HCT116 (cell line): ENCODE results near the gene CA12. TPM values are rescaled to one million over a fixed set of nuclear protein-coding genes. Genes with fewer than 3 reads are reported as not detected.

ENCODE experiments used
- ATAC-seq: fragments of 200-7000 bp; cut with Tn5 transposase; 2 replicates; pipeline ENCODE4 v1.9.1; 2020; ENCODE audit warnings: mild to moderate bottlenecking, moderate library complexity
- BruUV-seq: library from RNA; stranded (reverse); fragments of 400-500 nt; replicated peaks from 2 replicates; lab custom pipeline; 2021; lab: Mats Ljungman, UMichigan
- CTCF ChIA-PET: fragments of 300-600 bp; sonication (Branson Sonifier 250); formaldehyde crosslinking; loops from one replicate; lab custom pipeline; 2021; ENCODE audit warnings: antibody characterized with exemption; lab: Charles Lee
- POLR2A ChIA-PET: fragments of 300-600, 350-600 bp; sonication (Branson Sonifier 250); formaldehyde crosslinking; loops from one replicate; lab custom pipeline; 2021; ENCODE audit warnings: antibody characterized with exemption; lab: Charles Lee
- RAD21 ChIA-PET, 2 experiments: fragments of 300-600 bp; sonication (Branson Sonifier 250); formaldehyde crosslinking; loops; one replicate each; lab custom pipeline; 2023; ENCODE audit warnings: low total read pairs in 2 of 2; ENCODE audit not compliant: uncharacterized antibody in 2 of 2, unreplicated experiment in 2 of 2, low non-redundant PET in 1 of 2; lab: Charles Lee
- DNase-seq: peaks from one replicate; pipeline ENCODE4 v3.0.0-alpha.2; 2010; ENCODE audit warnings: low read depth, low spot score
- H2AFZ ChIP-seq: fragments of 200-600 bp; shearing (Covaris generic), sonication (generic); 2 replicates; pipeline ENCODE4 v1.6.1; 2017; ENCODE audit warnings: low read depth, mixed run types, mixed read lengths, antibody characterized with exemption, low read length; ENCODE audit not compliant: poor library complexity, severe bottlenecking
- H3K27ac ChIP-seq: 2 replicates; pipeline ENCODE4 v1.5.1; 2012; ENCODE audit warnings: low read depth, low read length
- H3K27me3 ChIP-seq: fragments of 200-600 bp; sonication (generic); 2 replicates; pipeline ENCODE4 v1.6.1; 2016; ENCODE audit warnings: mixed run types, low read length, mixed read lengths; ENCODE audit not compliant: insufficient read depth
- H3K36me3 ChIP-seq, 2 experiments: fragments of 200-500 bp in 1 of 2; fragments of 200-600 bp in 1 of 2; sonication (Bioruptor generic) in 1 of 2; sonication (generic) in 1 of 2; 2 replicates each; pipeline versions ENCODE4 v1.5.1 to v1.6.1; 2014 to 2016; ENCODE audit warnings: low read length in 2 of 2, inconsistent platforms in 1 of 2, mixed read lengths in 1 of 2, mixed run types in 1 of 2; ENCODE audit not compliant: insufficient read depth in 2 of 2, control insufficient read depth in 1 of 2
- H3K4me1 ChIP-seq, 2 experiments: fragments of 200-600 bp in 1 of 2; sonication (generic) in 1 of 2; 2 replicates each; pipeline versions ENCODE4 v1.5.1 to v1.6.1; 2012 to 2017; ENCODE audit warnings: low read length in 2 of 2, inconsistent platforms in 1 of 2, mild to moderate bottlenecking in 1 of 2, mixed read lengths in 1 of 2, mixed run types in 1 of 2, moderate library complexity in 1 of 2; ENCODE audit not compliant: insufficient read depth in 2 of 2, control insufficient read depth in 1 of 2
- H3K4me2 ChIP-seq: fragments of 200-600 bp; sonication (generic); 2 replicates; pipeline ENCODE4 v1.6.1; 2017; ENCODE audit warnings: mixed run types, low read length, mixed read lengths
- H3K4me3 ChIP-seq, 2 experiments: fragments of 200-600 bp in 1 of 2; sonication (generic) in 1 of 2; replicated peaks in 1 of 2; 2 replicates each; pipeline ENCODE4 v1.5.1; 2011 to 2016; ENCODE audit warnings: low read length in 2 of 2, control low read depth in 1 of 2, low read depth in 1 of 2, mild to moderate bottlenecking in 1 of 2, mixed read lengths in 1 of 2, mixed run types in 1 of 2
- H3K79me2 ChIP-seq: fragments of 200-600 bp; sonication (generic); 2 replicates; pipeline ENCODE4 v1.6.1; 2017; ENCODE audit warnings: mild to moderate bottlenecking, mixed run types, low read length, moderate library complexity, mixed read lengths; ENCODE audit not compliant: insufficient read depth
- H3K9ac ChIP-seq: fragments of 200-600 bp; sonication (generic); 2 replicates; pipeline ENCODE4 v1.6.1; 2016; ENCODE audit warnings: low read length, mixed read lengths
- H3K9me2 ChIP-seq: fragments of 200-600 bp; sonication (generic), shearing (Covaris generic); 2 replicates; pipeline ENCODE4 v1.6.1; 2017; ENCODE audit warnings: mixed run types, mild to moderate bottlenecking, moderate library complexity; ENCODE audit not compliant: insufficient read depth
- H3K9me3 ChIP-seq, 2 experiments: fragments of 200-500 bp in 1 of 2; fragments of 200-600 bp in 1 of 2; sonication (Bioruptor generic) in 1 of 2; sonication (generic) in 1 of 2; 2 replicates each; pipeline ENCODE4 v1.6.1; 2014 to 2017; ENCODE audit warnings: low read length in 2 of 2, mixed read lengths in 2 of 2, inconsistent platforms in 1 of 2, low read depth in 1 of 2, mild to moderate bottlenecking in 1 of 2, mixed run types in 1 of 2, moderate library complexity in 1 of 2; ENCODE audit not compliant: control insufficient read depth in 1 of 2, insufficient read depth in 1 of 2
- H4K20me1 ChIP-seq: fragments of 200-600 bp; sonication (generic), shearing (Covaris generic); 2 replicates; pipeline ENCODE4 v1.6.1; 2017; ENCODE audit warnings: mixed run types, mild to moderate bottlenecking, moderate library complexity; ENCODE audit not compliant: insufficient read depth
- CBX3 ChIP-seq: IDR thresholded peaks from 2 replicates; pipeline ENCODE4 v1.6.1; 2012; ENCODE audit warnings: low read depth
- CEBPB ChIP-seq: IDR thresholded peaks from 2 replicates; pipeline ENCODE4 v1.6.1; 2012; ENCODE audit warnings: low read depth
- EGR1 ChIP-seq: IDR thresholded peaks from 2 replicates; pipeline ENCODE4 v1.6.1; 2012; ENCODE audit warnings: low read depth
- ELF1 ChIP-seq: IDR thresholded peaks from 2 replicates; pipeline ENCODE4 v1.6.1; 2012; ENCODE audit warnings: low read depth, borderline replicate concordance
- EZH2phosphoT487 ChIP-seq: fragments of 200-600 bp; IDR thresholded peaks from 2 replicates; pipeline ENCODE4 v1.6.1; 2018; ENCODE audit warnings: antibody characterized with exemption, borderline replicate concordance
- FOSL1 ChIP-seq: IDR thresholded peaks from 2 replicates; pipeline ENCODE4 v1.6.1; 2012; ENCODE audit warnings: low read depth
- JUND ChIP-seq: IDR thresholded peaks from 2 replicates; pipeline ENCODE4 v1.6.1; 2012
- POLR2AphosphoS5 ChIP-seq: IDR thresholded peaks from 2 replicates; pipeline ENCODE4 v1.6.1; 2011; ENCODE audit warnings: mild to moderate bottlenecking, low read depth, low read length, moderate library complexity
- RAD21 ChIP-seq: IDR thresholded peaks from 2 replicates; pipeline ENCODE4 v1.6.1; 2012; ENCODE audit warnings: low read depth, mild to moderate bottlenecking
- SIN3A ChIP-seq: IDR thresholded peaks from 2 replicates; pipeline ENCODE4 v1.6.1; 2012; ENCODE audit warnings: low read depth
- SRF ChIP-seq: IDR thresholded peaks from 2 replicates; pipeline ENCODE4 v1.6.1; 2012; ENCODE audit warnings: low read depth
- TCF7L2 ChIP-seq: IDR thresholded peaks from 2 replicates; pipeline ENCODE4 v1.7.0; 2011; ENCODE audit warnings: borderline replicate concordance, inconsistent platforms; ENCODE audit not compliant: insufficient read depth, insufficient read length; ENCODE audit errors: extremely low read depth
- YY1 ChIP-seq: IDR thresholded peaks from 2 replicates; pipeline ENCODE4 v1.6.1; 2011; ENCODE audit warnings: low read length, low read depth, moderate library complexity, mild to moderate bottlenecking; ENCODE audit not compliant: insufficient replicate concordance; ENCODE audit errors: extremely low read depth
- intact Hi-C: fragments of 100-400 bp; cut with micrococcal nuclease; formaldehyde crosslinking; loops from 2 replicates; pipeline ENCODE4 v1.10.0; 2022
- total RNA-seq: library from RNA; stranded (reverse); gene quantifications from one replicate; pipeline ENCODE4 v1.2.1, GENCODE V29; 2021; ENCODE audit not compliant: unreplicated experiment
- TF ChIP-seq, protein P1 (sequence below): IDR thresholded peaks from 2 replicates; pipeline ENCODE4 v1.6.1; 2011; ENCODE audit warnings: mild to moderate bottlenecking, low read length, moderate library complexity; ENCODE audit not compliant: insufficient replicate concordance; ENCODE audit errors: extremely low read depth
- TF ChIP-seq, protein P2 (sequence below): IDR thresholded peaks from 2 replicates; pipeline ENCODE4 v1.6.1; 2012; ENCODE audit warnings: low read depth
- TF ChIP-seq, protein P3 (sequence below), 3 experiments: fragments of 200-600 bp in 1 of 3; sonication (generic) in 1 of 3; IDR thresholded peaks in 2 of 3; conservative IDR thresholded peaks in 1 of 3; 2 replicates each; pipeline ENCODE4 v1.5.1; 2012 to 2017; ENCODE audit warnings: low read depth in 2 of 3, low read length in 2 of 3, antibody characterized with exemption in 1 of 3, borderline replicate concordance in 1 of 3, control low read depth in 1 of 3, mild to moderate bottlenecking in 1 of 3, mixed read lengths in 1 of 3, mixed run types in 1 of 3, moderate library complexity in 1 of 3; ENCODE audit not compliant: insufficient read depth in 1 of 3

The CA12 gene
- total RNA-seq, 1 experiment from 2014 or later, result 1.8 TPM

DNA sequence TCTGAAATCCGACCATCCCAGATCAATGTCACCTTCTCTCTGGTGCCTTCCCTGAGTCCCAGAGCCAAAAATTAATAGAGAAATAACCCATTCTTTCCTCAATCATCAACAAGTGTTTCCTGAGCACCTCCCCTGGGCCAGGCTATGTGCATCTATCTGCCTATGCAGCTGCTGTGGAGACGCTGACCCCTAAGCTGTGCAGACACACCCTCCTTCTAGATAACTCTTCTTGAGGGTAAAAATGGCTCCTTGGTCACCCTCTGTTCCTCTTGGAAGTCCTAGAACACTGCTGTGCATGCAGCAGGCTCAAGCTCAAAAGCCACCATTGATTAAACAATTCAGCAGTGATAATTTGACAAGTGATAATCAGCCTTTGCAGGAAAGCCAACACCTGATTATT lies 18.4 kb downstream of the CA12 start (continued):
- TF ChIP-seq RAD21 (no peak), YY1 (no peak)

DNA sequence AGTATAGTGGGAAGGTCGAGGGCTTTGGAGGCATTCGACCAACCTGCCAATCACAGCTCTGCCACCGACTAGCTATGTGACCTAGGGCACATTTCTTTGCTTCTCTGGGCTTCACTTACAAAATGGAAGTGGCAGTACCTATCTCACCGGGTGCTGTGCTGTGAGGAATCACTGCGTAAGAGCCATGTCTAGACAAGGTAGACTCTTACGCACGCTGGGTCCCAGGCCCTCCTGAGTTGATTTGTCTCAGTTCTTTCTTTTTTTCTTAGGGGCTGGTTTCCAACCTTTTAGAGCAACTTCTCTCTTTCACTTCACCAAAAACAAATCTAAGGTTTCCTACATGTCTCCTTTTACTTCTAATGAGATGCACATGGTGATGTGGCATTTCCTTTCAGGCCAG lies 18.8 kb downstream of the CA12 start:
- no peaks in the 10 kb centered on the region for H3K36me3 ChIP-seq
- POLR2A ChIA-PET, result no interaction called here
- H2AFZ ChIP-seq, result no peak overlapping the region
- CTCF ChIA-PET, result no interaction called here
- H3K27ac ChIP-seq, result no peak overlapping the region
- no peaks in the 10 kb centered on the region for H3K4me1 ChIP-seq
- no peak overlapping the region for H3K9ac ChIP-seq
- H4K20me1 ChIP-seq, result no peaks in the 10 kb centered on the region
- ATAC-seq (no peak), DNase-seq (no peak)
- intact Hi-C loops, result no loop called here
- H3K9me2 ChIP-seq, result no peaks in the 10 kb centered on the region
- H3K79me2 ChIP-seq, result no peaks in the 10 kb centered on the region
- H3K4me3 ChIP-seq, result no peak overlapping the region
- TF ChIP-seq FOSL1, result no peak
- TF ChIP-seq, protein P1, sequence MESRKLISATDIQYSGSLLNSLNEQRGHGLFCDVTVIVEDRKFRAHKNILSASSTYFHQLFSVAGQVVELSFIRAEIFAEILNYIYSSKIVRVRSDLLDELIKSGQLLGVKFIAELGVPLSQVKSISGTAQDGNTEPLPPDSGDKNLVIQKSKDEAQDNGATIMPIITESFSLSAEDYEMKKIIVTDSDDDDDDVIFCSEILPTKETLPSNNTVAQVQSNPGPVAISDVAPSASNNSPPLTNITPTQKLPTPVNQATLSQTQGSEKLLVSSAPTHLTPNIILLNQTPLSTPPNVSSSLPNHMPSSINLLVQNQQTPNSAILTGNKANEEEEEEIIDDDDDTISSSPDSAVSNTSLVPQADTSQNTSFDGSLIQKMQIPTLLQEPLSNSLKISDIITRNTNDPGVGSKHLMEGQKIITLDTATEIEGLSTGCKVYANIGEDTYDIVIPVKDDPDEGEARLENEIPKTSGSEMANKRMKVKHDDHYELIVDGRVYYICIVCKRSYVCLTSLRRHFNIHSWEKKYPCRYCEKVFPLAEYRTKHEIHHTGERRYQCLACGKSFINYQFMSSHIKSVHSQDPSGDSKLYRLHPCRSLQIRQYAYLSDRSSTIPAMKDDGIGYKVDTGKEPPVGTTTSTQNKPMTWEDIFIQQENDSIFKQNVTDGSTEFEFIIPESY, result no peak
- TF ChIP-seq, protein P2, sequence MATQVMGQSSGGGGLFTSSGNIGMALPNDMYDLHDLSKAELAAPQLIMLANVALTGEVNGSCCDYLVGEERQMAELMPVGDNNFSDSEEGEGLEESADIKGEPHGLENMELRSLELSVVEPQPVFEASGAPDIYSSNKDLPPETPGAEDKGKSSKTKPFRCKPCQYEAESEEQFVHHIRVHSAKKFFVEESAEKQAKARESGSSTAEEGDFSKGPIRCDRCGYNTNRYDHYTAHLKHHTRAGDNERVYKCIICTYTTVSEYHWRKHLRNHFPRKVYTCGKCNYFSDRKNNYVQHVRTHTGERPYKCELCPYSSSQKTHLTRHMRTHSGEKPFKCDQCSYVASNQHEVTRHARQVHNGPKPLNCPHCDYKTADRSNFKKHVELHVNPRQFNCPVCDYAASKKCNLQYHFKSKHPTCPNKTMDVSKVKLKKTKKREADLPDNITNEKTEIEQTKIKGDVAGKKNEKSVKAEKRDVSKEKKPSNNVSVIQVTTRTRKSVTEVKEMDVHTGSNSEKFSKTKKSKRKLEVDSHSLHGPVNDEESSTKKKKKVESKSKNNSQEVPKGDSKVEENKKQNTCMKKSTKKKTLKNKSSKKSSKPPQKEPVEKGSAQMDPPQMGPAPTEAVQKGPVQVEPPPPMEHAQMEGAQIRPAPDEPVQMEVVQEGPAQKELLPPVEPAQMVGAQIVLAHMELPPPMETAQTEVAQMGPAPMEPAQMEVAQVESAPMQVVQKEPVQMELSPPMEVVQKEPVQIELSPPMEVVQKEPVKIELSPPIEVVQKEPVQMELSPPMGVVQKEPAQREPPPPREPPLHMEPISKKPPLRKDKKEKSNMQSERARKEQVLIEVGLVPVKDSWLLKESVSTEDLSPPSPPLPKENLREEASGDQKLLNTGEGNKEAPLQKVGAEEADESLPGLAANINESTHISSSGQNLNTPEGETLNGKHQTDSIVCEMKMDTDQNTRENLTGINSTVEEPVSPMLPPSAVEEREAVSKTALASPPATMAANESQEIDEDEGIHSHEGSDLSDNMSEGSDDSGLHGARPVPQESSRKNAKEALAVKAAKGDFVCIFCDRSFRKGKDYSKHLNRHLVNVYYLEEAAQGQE, result no peak
- TF ChIP-seq, protein P3, sequence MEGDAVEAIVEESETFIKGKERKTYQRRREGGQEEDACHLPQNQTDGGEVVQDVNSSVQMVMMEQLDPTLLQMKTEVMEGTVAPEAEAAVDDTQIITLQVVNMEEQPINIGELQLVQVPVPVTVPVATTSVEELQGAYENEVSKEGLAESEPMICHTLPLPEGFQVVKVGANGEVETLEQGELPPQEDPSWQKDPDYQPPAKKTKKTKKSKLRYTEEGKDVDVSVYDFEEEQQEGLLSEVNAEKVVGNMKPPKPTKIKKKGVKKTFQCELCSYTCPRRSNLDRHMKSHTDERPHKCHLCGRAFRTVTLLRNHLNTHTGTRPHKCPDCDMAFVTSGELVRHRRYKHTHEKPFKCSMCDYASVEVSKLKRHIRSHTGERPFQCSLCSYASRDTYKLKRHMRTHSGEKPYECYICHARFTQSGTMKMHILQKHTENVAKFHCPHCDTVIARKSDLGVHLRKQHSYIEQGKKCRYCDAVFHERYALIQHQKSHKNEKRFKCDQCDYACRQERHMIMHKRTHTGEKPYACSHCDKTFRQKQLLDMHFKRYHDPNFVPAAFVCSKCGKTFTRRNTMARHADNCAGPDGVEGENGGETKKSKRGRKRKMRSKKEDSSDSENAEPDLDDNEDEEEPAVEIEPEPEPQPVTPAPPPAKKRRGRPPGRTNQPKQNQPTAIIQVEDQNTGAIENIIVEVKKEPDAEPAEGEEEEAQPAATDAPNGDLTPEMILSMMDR (IDR thresholded peaks at IDR 0.05 in 2 of 3, conservative IDR thresholded peaks at IDR 0.05 in 1 of 3; ENCODE audit: borderline replicate concordance in 1 of 3, insufficient read depth in 1 of 3, low read depth in 2 of 3, low read length in 2 of 3), result no peak
- no peak for TF ChIP-seq EZH2phosphoT487
- TF ChIP-seq ELF1, result no peak
- TF ChIP-seq SIN3A, result no peak
- no peak for TF ChIP-seq JUND
- TF ChIP-seq YY1, result no peak
- no peak for TF ChIP-seq CEBPB
- no peak for TF ChIP-seq EGR1
- TF ChIP-seq POLR2AphosphoS5, result no peak
- TF ChIP-seq SRF, result no peak
- TF ChIP-seq CBX3, result no peak
- no peak for TF ChIP-seq TCF7L2
- no peaks in the 10 kb centered on the region for H3K27me3 ChIP-seq
- H3K9me3 ChIP-seq, result no peaks in the 10 kb centered on the region
- H3K4me2 ChIP-seq, result no peak overlapping the region
- BruUV-seq, result no TSS peak
- RAD21 ChIA-PET, result no interaction called here
